ENCODE data around the gene RNF38.
A peak's percentile ranks its signal among the peaks of the same experiment; 100 is the strongest.
"Not testable (repeated sequence)": the region's sequence is repeated elsewhere in the genome, so short reads cannot be mapped to it uniquely, and the experiment has no call there.

The RNF38 gene

GRCh38 chr9:36402536-36402935 lies 2.5 kb upstream of the RNF38 start:
- DNase-seq, result no peak

GRCh38 chr9:36401897-36402480 lies 1.9 kb upstream of the RNF38 start:
- no peak for DNase-seq

GRCh38 chr9:36401164-36401740 lies 1.2 kb upstream of the RNF38 start:
- no peak for DNase-seq

- peak; percentile 94 for DNase-seq
Measured at GRCh38 chr9:36400332-36401163, 479 bp upstream of the RNF38 start.

GRCh38 chr9:36398745-36399144 lies 1.3 kb downstream of the RNF38 start:
- peak; percentile 38 for DNase-seq

GRCh38 chr9:36396985-36397384 lies 3.1 kb downstream of the RNF38 start:
- no peak for DNase-seq

- no peak for DNase-seq
Measured at GRCh38 chr9:36392489-36392888, 7.6 kb downstream of the RNF38 start.

GRCh38 chr9:36389590-36389989 lies 10.5 kb downstream of the RNF38 start:
- no peak for DNase-seq

GRCh38 chr9:36386396-36386965 lies 13.6 kb downstream of the RNF38 start:
- DNase-seq, result not testable (repeated sequence)

- DNase-seq, result no peak
Measured at GRCh38 chr9:36382484-36382883, 17.6 kb downstream of the RNF38 start.

GRCh38 chr9:36364577-36364976 lies 35.5 kb downstream of the RNF38 start:
- DNase-seq, result no peak

GRCh38 chr9:36363448-36363847 lies 36.6 kb downstream of the RNF38 start:
- no peak for DNase-seq

- DNase-seq, result no peak
Measured at GRCh38 chr9:36358486-36358885, 41.6 kb downstream of the RNF38 start.

GRCh38 chr9:36357639-36358038 lies 42.4 kb downstream of the RNF38 start:
- no peak for DNase-seq

GRCh38 chr9:36346569-36346968 lies 53.5 kb downstream of the RNF38 start:
- DNase-seq, result no peak

GRCh38 chr9:36345103-36345846 lies 54.8 kb downstream of the RNF38 start:
- no peak for DNase-seq

GRCh38 chr9:36341936-36342577 lies 58.0 kb downstream of the RNF38 start:
- DNase-seq, result peak; percentile 68

- no peak for DNase-seq
Measured at GRCh38 chr9:36337865-36338264, 62.2 kb downstream of the RNF38 start.

GRCh38 chr9:36337002-36337401 lies 63.1 kb downstream of the RNF38 start:
- no peak for DNase-seq

GRCh38 chr9:36336131-36336907 lies 63.8 kb downstream of the RNF38 start:
- DNase-seq, result no peak

- no peak for DNase-seq
Measured at GRCh38 chr9:36332006-36332405, 68.1 kb downstream of the RNF38 start.
